Common myeloid progenitor, CD34-positive (primary cell): Measurements from ENCODE around the gene WDR90.
A peak's percentile ranks its signal among the peaks of the same experiment; 100 is the strongest.

Experiments used
- CTCF ChIA-PET: fragments of 350-600 bp; sonication (Branson Sonifier 250); formaldehyde crosslinking; loops from one replicate; lab custom pipeline; 2021; ENCODE audit warnings: antibody characterized with exemption; lab: Charles Lee
- POLR2A ChIA-PET: fragments of 350-600 bp; sonication (Branson Sonifier 250); formaldehyde crosslinking; loops from one replicate; lab custom pipeline; 2021; ENCODE audit warnings: antibody characterized with exemption; lab: Charles Lee
- DNase-seq, 3 donors: peaks; one replicate each; pipeline versions ENCODE4 v3.0.0 to v3.0.0-alpha.2; 2013
- H3K27ac ChIP-seq, 2 experiments: 1 replicate in 1 of 2; 2 replicates in 1 of 2; pipeline ENCODE4 v1.7.0; 2013; ENCODE audit warnings: inconsistent platforms in 2 of 2, low read length in 2 of 2, mild to moderate bottlenecking in 2 of 2, low read depth in 1 of 2, moderate library complexity in 1 of 2; ENCODE audit not compliant: severe bottlenecking in 2 of 2, insufficient read depth in 1 of 2, poor library complexity in 1 of 2
- H3K27me3 ChIP-seq, 5 experiments: replicated peaks in 2 of 5; 1 replicate in 3 of 5; 2 replicates in 2 of 5; pipeline versions ENCODE4 v1.6.1 to v1.7.0; 2013; ENCODE audit warnings: low read length in 4 of 5, mild to moderate bottlenecking in 2 of 5, moderate library complexity in 2 of 5, inconsistent platforms in 1 of 5; ENCODE audit not compliant: insufficient read depth in 5 of 5, control insufficient read depth in 4 of 5
- H3K36me3 ChIP-seq, 4 experiments: 1 replicate in 2 of 4; 2 replicates in 2 of 4; pipeline versions ENCODE4 v1.6.1 to v1.7.0; 2013; ENCODE audit warnings: low read length in 3 of 4, control low read depth in 1 of 4, mild to moderate bottlenecking in 1 of 4; ENCODE audit not compliant: control insufficient read depth in 4 of 4, insufficient read depth in 4 of 4
- H3K4me1 ChIP-seq, 4 experiments: 1 replicate in 3 of 4; 2 replicates in 1 of 4; pipeline versions ENCODE4 v1.6.1 to v1.7.1; 2013; ENCODE audit warnings: low read length in 3 of 4, mild to moderate bottlenecking in 3 of 4, control low read depth in 1 of 4, inconsistent platforms in 1 of 4, moderate library complexity in 1 of 4; ENCODE audit not compliant: control insufficient read depth in 4 of 4, insufficient read depth in 4 of 4; ENCODE audit errors: control extremely low read depth in 1 of 4
- H3K4me3 ChIP-seq, 7 experiments: 1 replicate in 4 of 7; 2 replicates in 3 of 7; pipeline versions ENCODE4 v1.5.1 to v1.7.0; 2013; ENCODE audit warnings: mild to moderate bottlenecking in 7 of 7, low read length in 6 of 7, moderate library complexity in 6 of 7, inconsistent platforms in 2 of 7, low read depth in 2 of 7, control low read depth in 1 of 7; ENCODE audit not compliant: insufficient read depth in 4 of 7, control insufficient read depth in 1 of 7; ENCODE audit errors: extremely low read depth in 1 of 7
- H3K9me3 ChIP-seq, 5 experiments: 1 replicate in 4 of 5; 2 replicates in 1 of 5; pipeline versions ENCODE4 v1.6.1 to v1.7.1; 2013; ENCODE audit warnings: low read length in 4 of 5, mild to moderate bottlenecking in 2 of 5, inconsistent platforms in 1 of 5, low read depth in 1 of 5, moderate library complexity in 1 of 5; ENCODE audit not compliant: control insufficient read depth in 4 of 5, insufficient read depth in 2 of 5; ENCODE audit errors: control extremely low read depth in 1 of 5
- WGBS: methylation state at CpG from one replicate; pipeline ENCODE4 v1.1.5; 2013; ENCODE audit not compliant: insufficient coverage; 5-methylcytosine and 5-hydroxymethylcytosine counted together

The WDR90 gene

DNA sequence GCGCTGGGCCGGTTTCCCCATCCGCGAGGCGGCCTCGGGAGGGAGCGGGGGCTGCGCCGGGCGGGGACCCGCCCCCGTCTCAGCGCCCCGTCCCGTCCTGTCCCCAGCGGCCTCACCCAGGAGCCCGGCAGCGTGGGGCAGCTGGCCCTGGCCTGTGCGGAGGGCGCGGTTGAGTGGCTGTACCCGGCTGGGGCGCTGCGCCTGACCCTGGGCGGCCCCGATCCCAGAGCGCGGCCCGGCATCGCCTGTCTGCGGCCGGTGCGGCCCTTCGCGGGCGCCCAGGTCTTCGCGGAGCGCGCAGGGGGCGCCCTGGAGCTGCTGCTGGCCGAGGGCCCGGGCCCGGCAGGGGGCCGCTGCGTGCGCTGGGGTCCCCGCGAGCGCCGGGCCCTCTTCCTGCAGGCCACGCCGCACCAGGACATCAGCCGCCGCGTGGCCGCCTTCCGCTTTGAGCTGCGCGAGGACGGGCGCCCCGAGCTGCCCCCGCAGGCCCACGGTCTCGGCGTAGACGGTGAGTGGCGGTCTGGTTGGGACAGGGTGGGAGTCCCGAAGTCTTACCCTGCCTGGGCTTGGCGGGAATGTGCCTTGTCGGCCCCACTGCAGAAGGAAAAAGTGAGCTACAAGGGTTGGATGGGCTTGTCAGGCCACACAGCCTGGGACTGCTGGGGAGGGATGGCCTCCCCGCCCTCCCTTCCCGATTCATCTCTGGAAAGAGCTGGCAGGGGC is 66.5 kb downstream of the WDR90 start:
- Histone ChIP-seq H3K27ac (no peak overlapping the region), H3K36me3 (no peaks in the 10 kb centered on the region), H3K9me3 (no peaks in the 10 kb centered on the region), H3K27me3 (peaks cover 0 to 48% (median 7%) of the 10 kb centered on the region in 5 experiments), H3K4me1 (peaks cover 0 to 43% (median 39%) of the 10 kb centered on the region in 4 experiments), H3K4me3 (peak overlapping the region in 6 of 7 experiments; percentile 19 to 66 (median 60))
- ChIA-PET CTCF (interaction anchor here (0.7 to 3.4 kb wide), 9 partner anchors 11 to 72 kb away, joined by 3 to 17 read pairs (median 5); partner anchors contain the start of genes CCDC78, CHTF18, CIAO3 and RPUSD1), POLR2A (interaction anchor here (0.8 to 1.3 kb wide), 2 partner anchors 10 to 152 kb away, joined by 3 to 4 read pairs; partner anchors contain the start of gene CCDC78)
- peak in 1 of 3 donors; percentile 31 for DNase-seq
- under 1% methylated on average over 66 of the region's 74 CpGs for WGBS

DNA sequence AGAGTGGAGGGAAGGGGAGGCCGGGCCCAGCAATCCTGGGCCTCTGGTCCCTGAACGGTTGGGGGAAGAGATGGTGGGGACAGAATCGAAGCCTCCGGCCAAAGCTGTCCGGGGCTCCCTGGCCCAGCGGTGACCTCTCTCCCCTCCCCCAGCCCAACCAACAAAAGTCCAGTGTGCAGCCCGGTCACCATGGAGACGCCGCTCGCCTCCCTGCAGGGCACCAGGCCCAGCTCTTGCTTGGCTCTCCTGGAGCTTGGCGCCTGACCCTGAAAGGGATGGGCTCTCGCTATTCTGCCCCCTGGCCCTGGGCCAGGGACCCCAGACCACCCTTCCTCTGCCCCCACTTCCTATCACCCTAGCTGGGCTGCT is 67.0 kb downstream of the WDR90 start:
- ChIA-PET POLR2A (interaction anchor here (1.3 kb wide), 1 partner anchor 10 kb away, joined by 4 read pairs; the partner anchor contains the start of gene CCDC78), CTCF (interaction anchor here (0.7 to 3.4 kb wide), 8 partner anchors 10 to 72 kb away, joined by 3 to 17 read pairs (median 6); partner anchors contain the start of genes CCDC78, CHTF18, CIAO3 and RPUSD1)

DNA sequence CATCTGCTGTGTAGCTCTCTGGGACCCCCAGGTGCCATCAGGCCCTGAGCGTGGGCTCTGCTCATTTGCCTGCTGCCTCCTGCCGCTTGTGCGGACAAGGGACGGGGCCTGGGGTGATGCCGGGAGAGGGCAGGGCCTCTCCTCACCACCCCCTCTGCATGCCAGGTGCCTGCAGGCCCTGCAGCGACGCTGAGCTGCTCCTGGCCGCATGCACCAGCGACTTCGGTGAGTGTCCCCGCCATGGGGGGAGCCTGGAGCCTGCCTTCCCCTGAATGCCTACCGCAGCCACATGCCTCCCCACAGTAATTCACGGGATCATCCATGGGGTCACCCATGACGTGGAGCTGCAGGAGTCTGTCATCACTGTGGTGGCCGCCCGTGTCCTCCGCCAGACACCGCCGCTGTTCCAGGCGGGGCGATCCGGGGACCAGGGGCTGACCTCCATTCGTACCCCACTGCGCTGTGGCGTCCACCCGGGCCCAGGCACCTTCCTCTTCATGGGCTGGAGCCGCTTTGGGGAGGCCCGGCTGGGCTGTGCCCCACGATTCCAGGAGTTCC is 67.7 kb downstream of the WDR90 start:
- POLR2A ChIA-PET, result interaction anchor here (1.3 kb wide), 1 partner anchor 9 kb away, joined by 4 read pairs; the partner anchor contains the start of gene CCDC78
- H3K9me3 ChIP-seq, result no peaks in the 10 kb centered on the region
- H3K27me3 ChIP-seq, result peaks cover 0 to 42% (median 7%) of the 10 kb centered on the region in 5 experiments

More for the DNA sequence above, 67.0 kb downstream of the WDR90 start:
- peaks cover 0 to 43% (median 7%) of the 10 kb centered on the region in 5 experiments for H3K27me3 ChIP-seq
- no peak for DNase-seq
- H3K27ac ChIP-seq, result no peak overlapping the region
- H3K4me3 ChIP-seq, result no peak overlapping the region
- WGBS, result 42% methylated on average over 7 of the region's 12 CpGs
- H3K9me3 ChIP-seq, result no peaks in the 10 kb centered on the region
- H3K36me3 ChIP-seq, result no peaks in the 10 kb centered on the region
- H3K4me1 ChIP-seq, result peaks cover 0 to 48% (median 44%) of the 10 kb centered on the region in 4 experiments

More for the DNA sequence above, 67.7 kb downstream of the WDR90 start:
- Histone ChIP-seq H3K36me3 (no peaks in the 10 kb centered on the region), H3K4me3 (no peak overlapping the region), H3K27ac (no peak overlapping the region), H3K4me1 (peaks cover 0 to 54% (median 50%) of the 10 kb centered on the region in 4 experiments)
- no peak for DNase-seq
- WGBS, result 95% methylated on average over 22 of the region's 29 CpGs
- CTCF ChIA-PET, result interaction anchor here (1.0 to 3.4 kb wide), 9 partner anchors 9 to 71 kb away, joined by 3 to 17 read pairs (median 5); partner anchors contain the start of genes CCDC78, CHTF18, CIAO3 and RPUSD1
